OCI-LY1 (cell line): ENCODE measurements around the gene PRR5.

ENCODE experiments used
- CTCF ChIP-seq: fragments of 200-600 bp; sonication (generic), shearing (Covaris generic); IDR thresholded peaks from 2 replicates; pipeline ENCODE4 v1.5.1; 2017; ENCODE audit warnings: mild to moderate bottlenecking, antibody characterized with exemption, low read length, moderate library complexity, mixed read lengths
- EZH2 ChIP-seq: fragments of 200-600 bp; sonication (generic), shearing (Covaris generic); IDR thresholded peaks from 2 replicates; pipeline ENCODE4 v1.8.0; 2017; ENCODE audit warnings: borderline replicate concordance, mixed run types, mild to moderate bottlenecking, antibody characterized with exemption, low read length, moderate library complexity, mixed read lengths

DNA sequence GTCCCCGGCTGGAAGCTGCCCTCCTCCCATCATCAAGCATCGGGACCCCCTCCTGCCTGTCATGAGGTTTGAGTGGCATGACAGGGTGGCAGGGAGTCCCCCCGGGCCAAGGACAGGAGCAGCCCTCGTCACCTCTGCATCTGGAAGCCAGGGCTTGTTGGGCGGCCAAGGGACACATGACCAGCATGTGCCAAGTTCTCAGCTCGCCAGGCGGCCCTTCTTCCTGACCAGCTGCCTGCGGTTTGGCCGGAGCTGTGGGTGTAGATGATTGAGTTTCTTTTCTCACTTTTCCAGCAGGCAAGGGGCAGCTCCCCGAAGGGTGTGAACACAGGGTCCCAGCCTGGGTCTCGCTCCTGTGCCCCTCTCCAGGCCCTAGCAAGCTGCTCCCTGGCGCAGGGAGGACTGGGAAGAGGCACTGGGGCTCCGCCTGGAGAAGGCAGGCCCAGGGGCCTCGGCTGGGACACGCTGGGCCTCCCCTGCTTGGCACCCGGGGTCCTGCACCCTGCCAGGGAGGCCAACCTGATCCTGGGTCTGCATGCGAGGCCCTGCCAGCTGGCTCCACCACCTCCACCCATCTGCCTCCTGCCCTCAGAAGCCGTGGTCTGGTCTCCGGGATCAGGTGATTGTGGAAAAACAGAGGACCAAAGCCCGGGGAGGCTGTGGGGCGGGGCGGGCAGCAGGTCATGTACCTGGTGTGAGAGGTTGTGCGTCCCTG lies 63.7 kb downstream of the PRR5 start:
- TF ChIP-seq CTCF (no peak), EZH2 (no peak)
